OCI-LY7 (cell line): ENCODE measurements around the gene SYVN1. TPM values are rescaled to one million over a fixed set of nuclear protein-coding genes. Genes with fewer than 3 reads are reported as not detected.

Experiments
- BruUV-seq: library from RNA; stranded (reverse); fragments of 400-500 nt; replicated peaks from 2 replicates; lab custom pipeline; 2021; lab: Mats Ljungman, UMichigan
- CTCF ChIA-PET: fragments of 300-600 bp; sonication (Branson Sonifier 250); formaldehyde crosslinking; loops from one replicate; lab custom pipeline; 2022; ENCODE audit warnings: antibody characterized with exemption; ENCODE audit not compliant: unreplicated experiment; lab: Charles Lee
- POLR2A ChIA-PET: fragments of 300-600 bp; sonication (Branson Sonifier 250); formaldehyde crosslinking; loops from one replicate; lab custom pipeline; 2022; ENCODE audit warnings: antibody characterized with exemption; lab: Charles Lee
- DNase-seq: peaks from one replicate; pipeline ENCODE4 v3.0.0-alpha.2; 2015; ENCODE audit warnings: low spot score
- H2AFZ ChIP-seq: fragments of 200-600 bp; sonication (generic), shearing (Covaris generic); 2 replicates; pipeline ENCODE4 v1.6.1; 2014; ENCODE audit warnings: mild to moderate bottlenecking, antibody characterized with exemption, low read length, moderate library complexity
- H3K27ac ChIP-seq: fragments of 200-600 bp; sonication (generic); 2 replicates; pipeline ENCODE4 v1.5.1; 2014; ENCODE audit warnings: mixed run types, low read depth, mild to moderate bottlenecking, moderate library complexity, low read length, inconsistent platforms; ENCODE audit not compliant: poor library complexity, severe bottlenecking
- H3K36me3 ChIP-seq: fragments of 200-600 bp; sonication (generic); 2 replicates; pipeline ENCODE4 v1.6.1; 2014; ENCODE audit warnings: mild to moderate bottlenecking, antibody characterized with exemption, low read length, moderate library complexity, mixed read lengths; ENCODE audit not compliant: insufficient read depth
- H3K4me1 ChIP-seq: fragments of 200-600 bp; sonication (generic); 2 replicates; pipeline ENCODE4 v1.5.1; 2014; ENCODE audit warnings: mild to moderate bottlenecking, low read length; ENCODE audit not compliant: insufficient read depth, poor library complexity, severe bottlenecking
- H3K4me2 ChIP-seq: fragments of 200-600 bp; sonication (generic); 2 replicates; pipeline ENCODE4 v1.6.1; 2014; ENCODE audit warnings: mild to moderate bottlenecking, low read length
- H3K4me3 ChIP-seq: fragments of 200-600 bp; sonication (generic); 2 replicates; pipeline ENCODE4 v1.5.1; 2014; ENCODE audit warnings: mild to moderate bottlenecking, low read depth, low read length; ENCODE audit not compliant: poor library complexity, severe bottlenecking
- H3K79me2 ChIP-seq: fragments of 200-600 bp; sonication (generic); 2 replicates; pipeline ENCODE4 v1.6.1; 2016; ENCODE audit warnings: low read depth, mild to moderate bottlenecking, low read length, moderate library complexity, mixed read lengths; ENCODE audit not compliant: insufficient read depth
- H3K9me2 ChIP-seq: fragments of 200-600 bp; sonication (generic); 2 replicates; pipeline ENCODE4 v1.6.1; 2016; ENCODE audit warnings: mild to moderate bottlenecking, low read length, mixed read lengths; ENCODE audit not compliant: insufficient read depth
- H3K9me3 ChIP-seq: fragments of 200-600 bp; sonication (generic); 2 replicates; pipeline ENCODE4 v1.6.1; 2014; ENCODE audit warnings: mild to moderate bottlenecking, mixed run types, low read length, mixed read lengths
- H4K20me1 ChIP-seq: fragments of 200-600 bp; sonication (generic); 2 replicates; pipeline ENCODE4 v1.6.1; 2014; ENCODE audit warnings: mild to moderate bottlenecking, antibody characterized with exemption, low read length, moderate library complexity, mixed read lengths; ENCODE audit not compliant: insufficient read depth
- EZH2phosphoT487 ChIP-seq: fragments of 200-600 bp; sonication (generic); IDR thresholded peaks from 2 replicates; pipeline ENCODE4 v1.6.1; 2018; ENCODE audit warnings: low read depth, borderline replicate concordance, mild to moderate bottlenecking, mixed run types, antibody characterized with exemption, low read length, moderate library complexity, mixed read lengths
- intact Hi-C: fragments of 100-400 bp; cut with micrococcal nuclease; formaldehyde crosslinking; loops from one replicate; pipeline ENCODE4 v1.10.0; 2022; ENCODE audit not compliant: unreplicated experiment
- total RNA-seq, 2 experiments: library from RNA; depleted of rRNA in 1 of 2; stranded (reverse); fragments of >200 nt in 1 of 2; shearing (Covaris generic) in 1 of 2; gene quantifications; 2 replicates each; pipeline ENCODE4 v1.2.3, GENCODE V29; 2014 to 2022
- TF ChIP-seq, protein P1 (sequence below): fragments of 200-600 bp; sonication (generic); conservative IDR thresholded peaks from 2 replicates; pipeline ENCODE4 v1.5.1; 2014; ENCODE audit warnings: mild to moderate bottlenecking, antibody characterized with exemption, low read length, moderate library complexity, mixed read lengths

SYVN1 gene
- total RNA-seq, 2 experiments from 2014 or later = 134 to 310 TPM

GRCh38 chr11:65131895-65132237 lies 2.5 kb downstream of the SYVN1 start:
- Histone ChIP-seq H3K27ac (peak overlapping the region; percentile 98), H3K36me3 (peaks cover 71% of the 10 kb centered on the region), H3K9me3 (no peaks in the 10 kb centered on the region), H2AFZ (no peak overlapping the region), H3K4me3 (peak overlapping the region; percentile 98), H3K79me2 (peaks cover 56% of the 10 kb centered on the region), H4K20me1 (no peaks in the 10 kb centered on the region), H3K4me2 (peak overlapping the region; percentile 99), H3K9me2 (no peaks in the 10 kb centered on the region), H3K4me1 (peaks cover 59% of the 10 kb centered on the region)
- intact Hi-C loops = loop anchor here (1.0 to 5.0 kb wide), 5 partner anchors 10 to 280 kb away; partner anchors contain the start of genes CAPN1, FAU, MRPL49 and ZNHIT2
- ChIA-PET CTCF (interaction anchor here (0.9 kb wide), 1 partner anchor 283 kb away, joined by 5 read pairs; no protein-coding TSS in a partner anchor), POLR2A (interaction anchor here (0.6 to 6.1 kb wide), 10 partner anchors 10 to 63 kb away, joined by 3 to 47 read pairs (median 5); partner anchors contain the start of genes CAPN1, FAU, MRPL49 and TM7SF2)
- no TSS peak for BruUV-seq
- DNase-seq = no peak
- no peak for TF ChIP-seq EZH2phosphoT487
- TF ChIP-seq, protein P1, sequence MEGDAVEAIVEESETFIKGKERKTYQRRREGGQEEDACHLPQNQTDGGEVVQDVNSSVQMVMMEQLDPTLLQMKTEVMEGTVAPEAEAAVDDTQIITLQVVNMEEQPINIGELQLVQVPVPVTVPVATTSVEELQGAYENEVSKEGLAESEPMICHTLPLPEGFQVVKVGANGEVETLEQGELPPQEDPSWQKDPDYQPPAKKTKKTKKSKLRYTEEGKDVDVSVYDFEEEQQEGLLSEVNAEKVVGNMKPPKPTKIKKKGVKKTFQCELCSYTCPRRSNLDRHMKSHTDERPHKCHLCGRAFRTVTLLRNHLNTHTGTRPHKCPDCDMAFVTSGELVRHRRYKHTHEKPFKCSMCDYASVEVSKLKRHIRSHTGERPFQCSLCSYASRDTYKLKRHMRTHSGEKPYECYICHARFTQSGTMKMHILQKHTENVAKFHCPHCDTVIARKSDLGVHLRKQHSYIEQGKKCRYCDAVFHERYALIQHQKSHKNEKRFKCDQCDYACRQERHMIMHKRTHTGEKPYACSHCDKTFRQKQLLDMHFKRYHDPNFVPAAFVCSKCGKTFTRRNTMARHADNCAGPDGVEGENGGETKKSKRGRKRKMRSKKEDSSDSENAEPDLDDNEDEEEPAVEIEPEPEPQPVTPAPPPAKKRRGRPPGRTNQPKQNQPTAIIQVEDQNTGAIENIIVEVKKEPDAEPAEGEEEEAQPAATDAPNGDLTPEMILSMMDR = no peak

GRCh38 chr11:65131417-65131776 lies 2.9 kb downstream of the SYVN1 start:
- intact Hi-C loops = loop anchor here (5.0 kb wide), 2 partner anchors 36 to 279 kb away; no protein-coding TSS in a partner anchor
- peak overlapping the region; percentile 99 for H3K4me2 ChIP-seq

More at GRCh38 chr11:65131417-65131776, 2.9 kb downstream of the SYVN1 start:
- no peak for DNase-seq
- Histone ChIP-seq H4K20me1 (no peaks in the 10 kb centered on the region), H3K9me3 (no peaks in the 10 kb centered on the region), H3K27ac (peak overlapping the region; percentile 98), H3K9me2 (no peaks in the 10 kb centered on the region), H2AFZ (no peak overlapping the region), H3K4me1 (peaks cover 55% of the 10 kb centered on the region), H3K79me2 (peaks cover 56% of the 10 kb centered on the region), H3K4me3 (peak overlapping the region; percentile 98), H3K36me3 (peaks cover 76% of the 10 kb centered on the region)
- no TSS peak for BruUV-seq
- POLR2A ChIA-PET = interaction anchor here (1.0 to 6.1 kb wide), 9 partner anchors 10 to 51 kb away, joined by 3 to 47 read pairs (median 5); partner anchors contain the start of genes CAPN1, FAU, MRPL49 and TM7SF2
- CTCF ChIA-PET = interaction anchor here (0.5 to 0.9 kb wide), 2 partner anchors 282 to 416 kb away, joined by 3 to 5 read pairs; no protein-coding TSS in a partner anchor
- no peak for TF ChIP-seq EZH2phosphoT487
- TF ChIP-seq, protein P1 = no peak
